OCI-M2 (cell line): Measurements from ENCODE around the gene GMDS.

Experiments used
- DNase-seq: peaks from one replicate; lab custom pipeline; 2025; ENCODE audit not compliant: unreplicated experiment; lab: John Stamatoyannopoulos, UW

GMDS gene

DNA sequence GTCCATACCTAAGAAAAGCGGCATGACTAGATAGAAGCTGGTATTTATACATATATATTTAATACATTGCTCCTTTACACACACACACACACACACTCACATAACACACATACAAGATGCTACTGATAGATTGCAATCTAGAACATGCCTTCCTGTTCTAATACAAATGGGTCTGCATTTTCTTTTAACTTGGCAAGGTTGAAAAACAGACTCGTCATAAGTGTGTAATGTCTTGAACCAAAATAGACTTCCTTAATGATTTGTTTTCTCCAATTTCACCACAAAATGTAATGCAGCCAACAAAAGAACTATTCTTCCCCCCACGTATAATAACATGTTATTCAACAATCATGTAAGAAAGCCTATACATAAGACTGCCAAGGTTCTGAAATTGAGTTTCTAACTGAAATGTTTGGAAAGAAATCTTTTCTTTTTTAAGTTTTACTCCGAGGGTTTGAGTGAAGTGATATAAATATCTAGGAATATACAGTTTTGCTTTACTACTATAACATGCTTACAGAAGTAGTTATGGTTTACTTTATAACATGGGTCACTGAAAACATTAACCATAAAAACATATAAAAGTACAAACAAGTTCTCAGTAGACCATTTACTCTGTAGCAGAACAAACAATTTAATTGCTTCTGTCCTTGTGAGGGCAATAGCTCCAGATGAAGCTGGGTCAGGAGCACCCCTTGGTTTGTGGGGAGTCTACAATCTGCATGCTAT is 428.2 kb downstream of the GMDS start:
- DNase-seq = no peak

DNA sequence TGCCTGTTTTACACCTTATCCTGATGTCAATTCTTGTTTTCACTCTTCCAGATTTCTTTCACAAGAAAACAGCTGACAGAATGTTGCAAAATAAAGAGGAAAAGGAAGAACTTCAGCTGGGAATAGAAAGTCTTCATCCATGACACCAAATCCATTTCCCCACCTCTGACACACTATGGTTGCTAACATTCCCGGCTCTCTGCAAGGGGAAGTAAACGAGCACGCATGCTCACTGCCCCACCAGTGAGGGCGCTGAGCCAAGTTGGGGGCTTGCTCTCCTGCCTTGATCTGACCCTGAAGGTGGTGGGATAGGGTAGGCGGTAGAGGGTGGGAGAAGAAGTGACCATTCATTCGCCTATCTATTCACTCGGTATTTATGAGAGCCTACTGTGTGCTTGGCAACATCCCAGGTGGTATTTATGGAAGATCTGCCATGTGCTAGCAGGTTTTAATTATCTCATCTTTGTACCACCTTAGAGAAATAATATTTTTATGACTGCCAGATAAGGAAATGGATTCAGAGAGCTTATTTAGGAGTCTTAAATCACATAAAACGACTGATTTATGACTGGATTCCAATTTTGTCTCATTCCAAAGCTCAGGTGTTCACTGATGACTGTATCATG is 429.5 kb downstream of the GMDS start:
- no peak for DNase-seq

GRCh38 chr6:1814279-1814678 is 431.1 kb downstream of the GMDS start:
- no peak for DNase-seq

DNA sequence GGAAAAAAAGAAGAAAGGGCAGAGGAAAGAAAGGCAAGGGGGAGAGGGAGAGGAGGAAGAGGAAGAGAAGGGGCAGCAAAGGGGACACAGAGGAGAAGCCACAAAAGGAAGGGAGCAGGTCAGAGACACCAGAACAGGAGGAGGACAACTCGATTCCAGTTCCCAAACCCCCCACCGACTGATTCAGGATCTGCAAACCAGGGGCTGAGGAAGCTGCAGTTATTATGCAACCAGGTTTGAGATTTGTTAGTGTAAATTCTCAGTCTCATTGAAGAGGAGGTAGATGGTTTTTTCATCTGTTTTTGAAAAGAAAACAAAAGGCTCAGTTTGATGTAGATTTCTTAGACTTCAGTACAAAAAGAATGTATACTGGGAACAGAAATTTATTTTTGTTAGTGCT is 432.9 kb downstream of the GMDS start:
- DNase-seq = no peak

- no peak for DNase-seq
Measured at GRCh38 chr6:1812034-1812433, 433.4 kb downstream of the GMDS start.

- no peak for DNase-seq
Measured at GRCh38 chr6:1810880-1811279, 434.5 kb downstream of the GMDS start.

- no peak for DNase-seq
Measured at GRCh38 chr6:1809291-1809988, 436.0 kb downstream of the GMDS start.

DNA sequence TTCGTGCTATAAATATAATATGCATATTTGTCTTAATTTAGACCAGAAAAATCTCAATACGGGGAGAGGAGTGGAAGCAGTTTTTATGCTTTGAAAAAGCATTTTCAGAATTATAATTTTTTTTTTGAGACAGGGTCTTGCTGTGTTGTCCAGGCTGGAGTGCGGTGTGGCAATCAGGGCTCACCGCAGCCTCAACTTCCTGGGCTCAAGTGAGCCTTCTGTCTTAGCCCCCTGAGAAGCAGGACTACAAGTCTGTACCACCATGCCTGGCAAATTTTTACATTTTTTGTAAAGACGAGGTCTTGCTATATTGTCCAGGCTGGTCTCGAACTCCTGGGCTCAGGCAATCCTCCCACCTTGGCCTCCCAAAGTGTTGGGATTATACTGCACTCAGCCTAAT is 438.5 kb downstream of the GMDS start:
- DNase-seq = no peak

DNA sequence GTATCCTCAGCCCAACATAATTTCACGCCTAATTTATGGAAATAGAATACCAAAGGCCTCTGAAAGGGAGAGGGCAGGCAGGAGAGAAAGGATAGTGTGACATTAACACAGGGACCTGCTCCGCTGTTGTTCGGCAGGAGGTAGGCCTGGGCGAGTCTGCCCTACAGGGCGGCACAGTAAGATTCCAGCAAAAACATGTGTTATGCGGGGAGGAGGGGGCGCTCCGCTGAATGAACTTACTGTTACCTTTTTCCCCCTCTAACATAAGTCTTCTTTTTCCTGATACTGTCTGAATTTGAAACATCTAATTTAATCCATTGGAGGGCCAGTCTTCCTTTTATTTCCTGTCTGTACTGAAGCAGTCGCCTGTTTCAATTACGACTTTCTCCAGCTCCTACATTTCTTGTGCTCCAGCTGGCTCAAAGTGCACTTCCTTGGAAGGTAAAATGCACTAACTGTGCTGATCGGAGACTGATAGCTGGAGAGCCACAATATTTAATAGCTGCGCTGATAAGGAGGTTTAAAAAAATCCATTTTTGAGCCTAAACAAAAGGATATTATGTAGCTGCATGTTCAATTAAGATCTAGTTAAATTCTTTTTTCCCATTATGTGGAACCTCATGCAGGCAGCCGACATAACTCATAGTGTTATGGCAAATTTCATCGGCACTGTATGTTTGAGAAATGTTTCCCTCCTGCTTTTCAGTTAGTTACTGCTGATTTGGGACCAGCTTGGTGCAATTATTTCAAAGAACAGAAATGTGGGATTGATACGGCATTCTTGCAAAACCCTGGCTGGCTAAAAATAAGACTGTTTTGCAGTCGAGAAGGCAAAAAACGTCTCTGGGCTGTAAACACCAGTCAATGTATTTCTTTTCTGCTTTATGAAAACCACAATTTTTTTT is 442.7 kb downstream of the GMDS start:
- DNase-seq = no peak

DNA sequence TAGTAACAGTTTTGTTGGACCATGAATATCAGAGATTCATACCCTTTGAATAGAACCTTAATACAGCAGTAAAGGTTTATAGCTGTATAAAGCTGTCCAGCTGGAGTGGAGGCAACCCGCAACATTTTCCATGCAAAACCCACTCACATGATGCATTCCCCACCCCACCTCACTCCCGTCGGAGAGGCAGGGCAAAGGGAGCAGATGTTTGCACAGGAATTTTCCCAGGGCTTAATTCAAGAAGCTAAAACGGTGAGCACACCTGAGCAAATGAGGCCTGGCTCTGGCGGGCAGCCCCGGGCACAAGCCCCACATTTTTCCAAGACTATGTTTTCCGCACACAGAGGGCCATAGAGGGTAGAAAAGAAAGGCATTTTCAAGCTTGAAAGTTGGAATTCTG is 444.0 kb downstream of the GMDS start:
- no peak for DNase-seq

DNA sequence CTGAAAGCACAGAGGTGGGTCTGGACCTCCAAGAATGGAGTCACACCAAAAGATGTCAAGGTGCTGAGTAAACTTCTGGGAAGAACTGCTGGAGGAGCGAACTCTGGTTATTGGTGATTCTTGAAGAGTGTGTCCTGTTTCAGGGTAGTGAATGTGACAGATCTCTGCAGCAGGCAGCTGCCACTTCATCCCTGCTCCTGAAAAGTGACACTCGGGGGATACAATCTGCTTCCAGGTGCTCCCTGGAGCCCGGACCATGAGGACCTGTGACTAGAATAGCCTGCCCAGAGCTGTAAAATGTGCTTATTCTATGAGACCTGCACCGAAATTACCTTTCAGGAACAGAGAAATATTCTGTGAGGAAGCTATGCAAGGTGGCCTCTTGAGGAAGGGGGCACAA is 444.6 kb downstream of the GMDS start:
- DNase-seq = no peak

GRCh38 chr6:1798965-1799325 is 446.5 kb downstream of the GMDS start:
- no peak for DNase-seq

DNA sequence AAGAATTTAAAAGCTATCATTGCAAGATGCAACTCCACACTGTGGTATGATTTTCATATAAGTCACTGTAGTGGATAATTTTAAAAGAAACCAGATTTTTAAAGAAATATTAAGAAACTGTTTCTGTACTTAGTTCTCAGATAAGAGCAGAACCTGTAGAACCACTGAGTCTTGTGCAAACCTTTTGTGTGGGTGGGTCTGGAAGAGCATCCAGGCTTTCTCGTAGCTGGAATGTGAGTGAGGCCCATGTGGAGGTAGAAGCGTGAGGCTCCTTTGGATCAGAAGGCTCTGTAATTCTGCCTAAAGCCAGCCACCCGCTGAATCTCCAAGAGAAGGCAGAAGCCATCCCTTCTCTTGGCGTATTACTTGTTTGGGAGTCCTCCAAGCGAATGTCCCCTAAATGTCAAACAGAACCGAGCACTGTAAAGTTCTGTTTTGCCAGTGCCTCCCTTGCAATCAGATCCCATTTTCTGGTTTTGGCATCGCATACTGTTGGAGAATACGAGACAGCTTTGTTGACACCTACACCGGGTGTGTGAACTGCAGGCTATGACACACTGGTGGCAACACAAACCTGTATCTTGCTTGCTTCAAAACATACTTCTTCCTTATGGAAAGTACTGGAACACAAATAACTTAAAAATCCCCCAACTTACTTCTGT is 447.0 kb downstream of the GMDS start:
- DNase-seq = no peak

DNA sequence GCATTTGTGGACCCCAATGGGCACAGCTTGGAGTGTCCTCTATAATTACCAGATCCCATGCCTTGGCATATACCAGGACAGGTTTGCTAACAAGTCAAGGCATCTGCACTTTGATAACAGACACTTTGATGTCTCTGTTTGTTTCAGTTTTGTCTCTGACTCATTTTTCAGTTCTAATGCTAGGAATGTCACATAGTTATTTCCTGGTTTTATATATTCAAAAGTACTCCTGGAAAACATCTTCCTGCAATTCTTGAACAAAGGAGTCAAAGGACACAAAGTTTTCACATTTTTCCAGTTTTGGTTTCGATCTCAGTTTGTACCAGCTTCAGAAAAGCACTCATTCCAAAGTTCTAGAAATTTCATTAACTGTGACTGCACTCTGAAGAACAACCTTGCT is 447.6 kb downstream of the GMDS start:
- no peak for DNase-seq

GRCh38 chr6:1796706-1797529 is 448.5 kb downstream of the GMDS start:
- no peak for DNase-seq

DNA sequence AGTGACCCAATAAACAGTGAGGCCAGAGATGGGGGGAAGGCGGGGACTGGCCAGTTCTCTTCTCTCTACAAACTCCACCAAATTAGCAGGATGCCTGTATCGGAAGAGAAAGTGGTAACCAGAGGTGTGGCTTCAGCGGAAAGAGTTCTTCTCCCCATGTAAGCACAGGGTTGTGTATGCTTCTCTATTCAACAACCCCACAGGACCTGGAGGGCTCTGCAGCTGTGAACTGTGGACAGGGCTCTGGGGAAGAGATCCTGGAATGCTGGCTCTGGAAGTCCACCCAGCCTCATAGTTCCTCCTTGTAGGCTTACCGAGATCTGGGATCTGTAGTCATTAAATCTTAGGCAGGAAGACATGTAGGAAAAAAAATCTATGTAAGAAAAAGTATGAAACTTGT is 449.5 kb downstream of the GMDS start:
- DNase-seq = no peak

- DNase-seq = peak; percentile 18
Measured at GRCh38 chr6:1792989-1793388, 452.4 kb downstream of the GMDS start.

DNA sequence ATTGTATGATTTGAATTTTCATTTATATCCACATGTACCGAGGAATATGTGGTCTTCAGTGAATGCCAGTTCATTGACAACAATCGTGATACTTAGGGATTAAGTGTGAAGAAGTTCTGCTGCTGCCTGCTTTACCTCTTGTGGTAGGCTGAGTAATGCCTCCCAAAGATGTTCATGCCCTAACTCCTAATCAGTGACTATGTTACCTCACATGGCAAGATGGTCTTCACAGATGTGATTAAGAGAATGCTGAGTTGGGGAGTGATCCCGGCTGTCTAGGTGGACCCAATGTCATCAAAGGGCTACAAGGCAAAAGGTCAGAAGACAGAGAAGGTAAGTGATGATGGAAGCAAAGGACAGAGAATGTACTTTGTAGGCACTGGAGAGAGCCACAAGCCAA is 454.7 kb downstream of the GMDS start:
- DNase-seq = no peak

- no peak for DNase-seq
Measured at GRCh38 chr6:1789092-1789491, 456.3 kb downstream of the GMDS start.

DNA sequence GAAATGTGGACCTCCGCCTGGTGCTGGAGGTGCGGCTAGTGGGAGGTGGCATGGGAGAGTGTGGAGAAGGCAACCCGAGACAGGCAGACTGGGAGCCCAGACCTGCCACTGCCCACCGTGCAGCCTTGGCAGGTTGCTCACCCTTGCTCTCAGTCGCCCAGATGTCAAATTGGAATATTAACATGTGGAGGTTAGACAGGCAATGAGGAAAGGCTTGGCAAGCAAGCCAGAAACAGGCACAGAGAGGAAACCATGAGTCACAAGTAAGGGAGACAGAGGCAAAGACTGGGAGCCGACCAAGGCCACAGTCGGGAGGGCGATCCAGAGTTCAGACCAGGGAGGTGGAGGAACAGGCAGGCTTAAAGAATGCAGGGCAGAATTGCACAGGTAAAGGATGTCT is 457.5 kb downstream of the GMDS start:
- DNase-seq = no peak
